H9 (cell line): ENCODE results near the gene NRXN3. TPM values are rescaled to one million over a fixed set of nuclear protein-coding genes. Genes with fewer than 3 reads are reported as not detected.

ENCODE experiments used
- DNase-seq: peaks from one replicate; pipeline ENCODE4 v3.0.0-alpha.2; 2017
- H2AFZ ChIP-seq: one replicate; pipeline ENCODE4 v1.6.1; 2013; ENCODE audit warnings: mild to moderate bottlenecking, low read length, control low read depth, moderate library complexity
- H2AK5ac ChIP-seq: 2 replicates; pipeline ENCODE4 v1.6.1; 2013; ENCODE audit warnings: low read length, control low read depth, mixed read lengths; ENCODE audit not compliant: insufficient read length
- H2BK120ac ChIP-seq: one replicate; pipeline ENCODE4 v1.6.1; 2013; ENCODE audit warnings: low read depth, mild to moderate bottlenecking, low read length, control low read depth, inconsistent platforms; ENCODE audit not compliant: poor library complexity, severe bottlenecking
- H2BK12ac ChIP-seq: 2 replicates; pipeline ENCODE4 v1.6.1; 2013; ENCODE audit warnings: low read length, control low read depth, mixed read lengths, low read depth; ENCODE audit not compliant: insufficient read length
- H2BK15ac ChIP-seq: 2 replicates; pipeline ENCODE4 v1.6.1; 2013; ENCODE audit warnings: low read depth, low read length, control low read depth
- H2BK20ac ChIP-seq: one replicate; pipeline ENCODE4 v1.6.1; 2013; ENCODE audit warnings: low read depth, mild to moderate bottlenecking, low read length, control low read depth, inconsistent platforms; ENCODE audit not compliant: poor library complexity, severe bottlenecking
- H2BK5ac ChIP-seq: 2 replicates; pipeline ENCODE4 v1.6.1; 2013; ENCODE audit warnings: low read length, control low read depth, mixed read lengths; ENCODE audit not compliant: insufficient read length
- H3K14ac ChIP-seq: 2 replicates; pipeline ENCODE4 v1.6.1; 2013; ENCODE audit warnings: low read length, control low read depth; ENCODE audit not compliant: insufficient read depth
- H3K18ac ChIP-seq: 2 replicates; pipeline ENCODE4 v1.6.1; 2013; ENCODE audit warnings: low read depth, mild to moderate bottlenecking, mixed read lengths, low read length, control low read depth; ENCODE audit not compliant: insufficient read length
- H3K23ac ChIP-seq: 2 replicates; pipeline ENCODE4 v1.6.1; 2013; ENCODE audit warnings: low read length, control low read depth, mixed read lengths, low read depth; ENCODE audit not compliant: insufficient read length
- H3K23me2 ChIP-seq: 2 replicates; pipeline ENCODE4 v1.6.1; 2013; ENCODE audit warnings: low read depth, mild to moderate bottlenecking, mixed read lengths, low read length, control low read depth; ENCODE audit not compliant: insufficient read length, poor library complexity, severe bottlenecking
- H3K27ac ChIP-seq: 2 replicates; pipeline ENCODE4 v1.5.1; 2013; ENCODE audit warnings: low read length, control low read depth, mixed read lengths, low read depth; ENCODE audit not compliant: insufficient read length
- H3K27me3 ChIP-seq: 2 replicates; pipeline ENCODE4 v1.6.1; 2013; ENCODE audit warnings: low read length, control low read depth, inconsistent platforms; ENCODE audit not compliant: insufficient read depth
- H3K4ac ChIP-seq: 2 replicates; pipeline ENCODE4 v1.6.1; 2013; ENCODE audit warnings: low read depth, mild to moderate bottlenecking, control low read depth, inconsistent platforms, low read length, moderate library complexity
- H3K4me1 ChIP-seq: 2 replicates; pipeline ENCODE4 v1.6.1; 2013; ENCODE audit warnings: low read length, control low read depth, inconsistent platforms; ENCODE audit not compliant: insufficient read depth
- H3K4me2 ChIP-seq: 2 replicates; pipeline ENCODE4 v1.6.1; 2013; ENCODE audit warnings: low read length, control low read depth, mixed read lengths; ENCODE audit not compliant: insufficient read length, insufficient read depth
- H3K56ac ChIP-seq: 2 replicates; pipeline ENCODE4 v1.6.1; 2013; ENCODE audit warnings: low read depth, mild to moderate bottlenecking, mixed read lengths, low read length, control low read depth; ENCODE audit not compliant: insufficient read length
- H3K79me1 ChIP-seq: 2 replicates; pipeline ENCODE4 v1.6.1; 2013; ENCODE audit warnings: low read depth, mild to moderate bottlenecking, moderate library complexity, low read length, control low read depth, inconsistent platforms; ENCODE audit not compliant: insufficient read depth, poor library complexity, severe bottlenecking
- H3K79me2 ChIP-seq: 2 replicates; pipeline ENCODE4 v1.6.1; 2013; ENCODE audit warnings: low read length, control low read depth, inconsistent platforms; ENCODE audit not compliant: insufficient read depth
- H3K9ac ChIP-seq: 2 replicates; pipeline ENCODE4 v1.6.1; 2013; ENCODE audit warnings: low read length, control low read depth, mixed read lengths; ENCODE audit not compliant: insufficient read length; ENCODE audit errors: extremely low read depth
- H3K9me3 ChIP-seq: one replicate; pipeline ENCODE4 v1.6.1; 2013; ENCODE audit warnings: low read depth, low read length, inconsistent platforms; ENCODE audit not compliant: control insufficient read depth
- H3T11ph ChIP-seq: one replicate; pipeline ENCODE4 v1.6.1; 2013; ENCODE audit warnings: mild to moderate bottlenecking, low read length, control low read depth, inconsistent platforms
- H4K20me1 ChIP-seq: one replicate; pipeline ENCODE4 v1.6.1; 2013; ENCODE audit not compliant: control insufficient read depth, insufficient read length, insufficient read depth
- H4K5ac ChIP-seq: 2 replicates; pipeline ENCODE4 v1.6.1; 2013; ENCODE audit warnings: low read depth, mild to moderate bottlenecking, mixed read lengths, low read length, control low read depth; ENCODE audit not compliant: insufficient read length
- H4K8ac ChIP-seq: replicated peaks from 2 replicates; pipeline ENCODE4 v1.6.1; 2013; ENCODE audit warnings: low read length, control low read depth, mixed read lengths, low read depth; ENCODE audit not compliant: insufficient read length
- H4K91ac ChIP-seq: 2 replicates; pipeline ENCODE4 v1.6.1; 2013; ENCODE audit warnings: low read depth, mild to moderate bottlenecking, moderate library complexity, mixed read lengths, low read length, control low read depth; ENCODE audit not compliant: insufficient read length
- H3K27ac Mint-ChIP-seq, 3 experiments: 2 replicates in 2 of 3; 3 replicates in 1 of 3; pipeline ENCODE4 v1.8.0; 2020 to 2021; ENCODE audit warnings: mixed read lengths in 3 of 3, mild to moderate bottlenecking in 1 of 3, moderate library complexity in 1 of 3
- H3K27me3 Mint-ChIP-seq: 2 replicates; pipeline ENCODE4 v1.8.0; 2021; ENCODE audit warnings: low read depth, mild to moderate bottlenecking, moderate library complexity, mixed read lengths
- H3K36me3 Mint-ChIP-seq, 3 experiments: 2 replicates in 2 of 3; 3 replicates in 1 of 3; pipeline ENCODE4 v1.8.0; 2020 to 2021; ENCODE audit warnings: low read depth in 3 of 3, mixed read lengths in 3 of 3; ENCODE audit not compliant: insufficient read depth in 1 of 3
- H3K4me1 Mint-ChIP-seq, 2 experiments: 2 replicates each; pipeline ENCODE4 v1.8.0; 2020; ENCODE audit warnings: mixed read lengths in 2 of 2
- H3K4me3 Mint-ChIP-seq, 2 experiments: 2 replicates in 1 of 2; 3 replicates in 1 of 2; pipeline ENCODE4 v1.8.0; 2020 to 2021; ENCODE audit warnings: mild to moderate bottlenecking in 2 of 2, mixed read lengths in 2 of 2, moderate library complexity in 1 of 2
- H3K9me3 Mint-ChIP-seq, 2 experiments: 2 replicates in 1 of 2; 3 replicates in 1 of 2; pipeline ENCODE4 v1.8.0; 2020; ENCODE audit warnings: mild to moderate bottlenecking in 2 of 2, mixed read lengths in 2 of 2, moderate library complexity in 1 of 2
- WGBS: extraction: QIAGEN DNeasy Blood & Tissue Kit; methylation state at CpG from one replicate; pipeline ENCODE4 v1.1.7; 2013; ENCODE audit warnings: missing lambda C conversion rate, low lambda C conversion rate, mixed read lengths; ENCODE audit not compliant: insufficient read length; ENCODE audit errors: extremely low coverage; 5-methylcytosine and 5-hydroxymethylcytosine counted together
- total RNA-seq: library from RNA; stranded (reverse); gene quantifications from 2 replicates; pipeline ENCODE4 v1.2.1, GENCODE V29; 2021
- TF ChIP-seq, protein P1 (sequence below): fragments of 200-600 bp; sonication (generic); conservative IDR thresholded peaks from 3 replicates; pipeline ENCODE4 v1.8.0; 2021; ENCODE audit warnings: antibody characterized with exemption, mild to moderate bottlenecking

Gene NRXN3
- total RNA-seq, 1 experiment from 2014 or later, result 1.8 TPM

DNA sequence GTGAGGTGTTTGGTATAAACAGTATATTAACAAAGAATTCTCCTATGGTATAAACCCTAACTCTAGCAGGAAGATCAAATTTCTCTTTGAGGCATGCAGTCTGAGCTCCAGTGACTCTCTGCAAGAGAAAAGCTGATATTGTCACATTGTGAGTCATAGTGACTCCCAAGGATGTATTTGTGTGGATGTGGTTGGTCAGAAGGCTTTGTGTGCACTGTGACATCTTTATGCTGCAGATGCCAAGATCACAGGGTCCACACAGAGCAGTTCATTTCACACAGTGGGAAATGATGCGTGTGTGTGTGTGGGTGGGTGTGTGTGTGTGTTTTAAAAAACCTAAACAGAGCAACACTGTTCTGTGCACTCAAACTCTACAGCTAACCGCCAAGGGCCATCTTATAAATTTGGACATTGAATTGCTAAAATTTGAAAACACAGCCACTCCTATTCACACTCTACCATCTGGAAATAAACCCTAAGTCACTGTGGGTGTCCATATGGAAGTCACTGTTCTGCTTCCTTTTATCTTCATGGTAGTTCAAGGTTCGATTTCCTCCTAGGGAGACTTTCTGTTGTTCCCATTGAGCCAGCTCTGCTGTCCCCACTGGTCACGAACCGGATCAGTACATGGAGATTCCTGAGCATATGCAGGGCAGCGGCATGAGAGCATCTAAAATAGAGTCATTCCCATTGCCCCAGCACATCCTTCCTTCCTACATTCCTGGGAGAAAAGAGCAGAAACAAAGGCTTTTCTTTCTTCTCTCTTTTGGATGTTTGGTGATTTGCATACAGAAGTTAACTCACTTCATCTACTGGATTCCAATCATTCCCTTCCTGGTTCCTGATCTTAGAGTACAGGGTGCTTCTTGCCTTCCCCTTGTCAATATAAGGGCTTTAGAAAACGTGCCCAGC, 1313.6 kb downstream of the NRXN3 start:
- H3K79me1 ChIP-seq, result no peaks in the 10 kb centered on the region

More for the DNA sequence above, 1313.6 kb downstream of the NRXN3 start:
- WGBS, result no CpG with 5 or more reads among the region's 7 CpGs
- TF ChIP-seq, protein P1, sequence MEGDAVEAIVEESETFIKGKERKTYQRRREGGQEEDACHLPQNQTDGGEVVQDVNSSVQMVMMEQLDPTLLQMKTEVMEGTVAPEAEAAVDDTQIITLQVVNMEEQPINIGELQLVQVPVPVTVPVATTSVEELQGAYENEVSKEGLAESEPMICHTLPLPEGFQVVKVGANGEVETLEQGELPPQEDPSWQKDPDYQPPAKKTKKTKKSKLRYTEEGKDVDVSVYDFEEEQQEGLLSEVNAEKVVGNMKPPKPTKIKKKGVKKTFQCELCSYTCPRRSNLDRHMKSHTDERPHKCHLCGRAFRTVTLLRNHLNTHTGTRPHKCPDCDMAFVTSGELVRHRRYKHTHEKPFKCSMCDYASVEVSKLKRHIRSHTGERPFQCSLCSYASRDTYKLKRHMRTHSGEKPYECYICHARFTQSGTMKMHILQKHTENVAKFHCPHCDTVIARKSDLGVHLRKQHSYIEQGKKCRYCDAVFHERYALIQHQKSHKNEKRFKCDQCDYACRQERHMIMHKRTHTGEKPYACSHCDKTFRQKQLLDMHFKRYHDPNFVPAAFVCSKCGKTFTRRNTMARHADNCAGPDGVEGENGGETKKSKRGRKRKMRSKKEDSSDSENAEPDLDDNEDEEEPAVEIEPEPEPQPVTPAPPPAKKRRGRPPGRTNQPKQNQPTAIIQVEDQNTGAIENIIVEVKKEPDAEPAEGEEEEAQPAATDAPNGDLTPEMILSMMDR, result no peak
- H4K5ac ChIP-seq, result no peak overlapping the region
- Mint-ChIP-seq H3K27me3 (no peaks in the 10 kb centered on the region), H3K36me3 (peaks cover 0 to 4% (median 0%) of the 10 kb centered on the region in 3 experiments; a peak in 1 of 7 replicates), H3K9me3 (peaks cover 0 to 2% of the 10 kb centered on the region in 2 experiments; a peak in 2 of 5 replicates), H3K4me3 (no peak overlapping the region), H3K4me1 (peaks cover 15 to 20% of the 10 kb centered on the region in 2 experiments), H3K27ac (peak overlapping the region; percentile 47 to 76 (median 67); a peak in 6 of 7 replicates)
- H3K79me2 ChIP-seq, result no peaks in the 10 kb centered on the region
- H3K4me1 ChIP-seq, result peaks cover 7% of the 10 kb centered on the region; the same call in 1 of the 2 replicates
- no peak overlapping the region for H2BK5ac ChIP-seq
- H4K20me1 ChIP-seq, result no peaks in the 10 kb centered on the region
- no peaks in the 10 kb centered on the region for H3K9me3 ChIP-seq
- no peak overlapping the region for H2BK15ac ChIP-seq
- no peak overlapping the region for H2BK20ac ChIP-seq
- no peak overlapping the region for H3K23ac ChIP-seq
- no peak overlapping the region for H3T11ph ChIP-seq
- H3K27me3 ChIP-seq, result no peaks in the 10 kb centered on the region
- H2BK120ac ChIP-seq, result no peak overlapping the region
- no peak overlapping the region for H2BK12ac ChIP-seq
- no peaks in the 10 kb centered on the region for H3K23me2 ChIP-seq
- H2AFZ ChIP-seq, result no peak overlapping the region
- H3K4me2 ChIP-seq, result peak overlapping the region; percentile 5
- no peak overlapping the region for H3K14ac ChIP-seq
- DNase-seq, result peak; percentile 43
- H2AK5ac ChIP-seq, result no peak overlapping the region
- no peak overlapping the region for H3K18ac ChIP-seq
- peak overlapping the region; percentile 38 for H3K27ac ChIP-seq
- H4K8ac ChIP-seq, result no peak overlapping the region
- H4K91ac ChIP-seq, result no peak overlapping the region
- H3K56ac ChIP-seq, result no peak overlapping the region
- H3K9ac ChIP-seq, result no peak overlapping the region
- H3K4ac ChIP-seq, result no peak overlapping the region
